SK-N-MC (cell line): Measurements from ENCODE around the gene GNAO1.

Experiments used
- EZH2 ChIP-seq: fragments of 200-600 bp; sonication (generic); IDR thresholded peaks from one replicate; pipeline ENCODE4 v1.6.1; 2017; ENCODE audit warnings: antibody characterized with exemption
- POLR2AphosphoS5 ChIP-seq: IDR thresholded peaks from 2 replicates; pipeline ENCODE4 v1.6.1; 2012; ENCODE audit warnings: mild to moderate bottlenecking, low read depth, low read length, borderline replicate concordance

GRCh38 chr16:56190677-56191155 lies 573 bp upstream of the GNAO1 start:
- TF ChIP-seq EZH2: no peak
- no peak for TF ChIP-seq POLR2AphosphoS5
